SJCRH30 (cell line): ENCODE data around the gene SLC66A2. TPM values are rescaled to one million over a fixed set of nuclear protein-coding genes. Genes with fewer than 3 reads are reported as not detected.

Source experiments
- DNase-seq, 2 experiments: peaks; one replicate each; pipeline ENCODE4 v3.0.0-alpha.2; 2015 to 2020
- H3K27ac ChIP-seq: fragments of 250-450 bp; sonication (Bioruptor Pico); 2 replicates; pipeline ENCODE4 v1.5.1; 2020; ENCODE audit warnings: mild to moderate bottlenecking, moderate library complexity
- H3K27me3 ChIP-seq: fragments of 250-450 bp; sonication (Bioruptor Pico); 2 replicates; pipeline ENCODE4 v1.5.1; 2020; ENCODE audit warnings: mild to moderate bottlenecking, moderate library complexity
- H3K36me3 ChIP-seq: fragments of 250-450 bp; sonication (Bioruptor Pico); 2 replicates; pipeline ENCODE4 v1.5.1; 2020; ENCODE audit warnings: mild to moderate bottlenecking, moderate library complexity
- H3K4me1 ChIP-seq: fragments of 250-450 bp; sonication (Bioruptor Pico); 2 replicates; pipeline ENCODE4 v1.5.1; 2020; ENCODE audit warnings: mild to moderate bottlenecking, moderate library complexity
- H3K4me3 ChIP-seq: fragments of 250-450 bp; sonication (Bioruptor Pico); 2 replicates; pipeline ENCODE4 v1.5.1; 2020; ENCODE audit warnings: mild to moderate bottlenecking, moderate library complexity
- H3K9me3 ChIP-seq: fragments of 250-450 bp; sonication (Bioruptor Pico); replicated peaks from 2 replicates; pipeline ENCODE4 v1.5.1; 2020; ENCODE audit warnings: mild to moderate bottlenecking, moderate library complexity
- total RNA-seq: library from RNA; depleted of rRNA; stranded (reverse); fragments of >200 nt; shearing (Covaris generic); gene quantifications from 2 replicates; pipeline ENCODE4 v1.2.3, GENCODE V29; 2014

The SLC66A2 gene
- total RNA-seq, 1 experiment from 2014 or later = 16.3 TPM

DNA sequence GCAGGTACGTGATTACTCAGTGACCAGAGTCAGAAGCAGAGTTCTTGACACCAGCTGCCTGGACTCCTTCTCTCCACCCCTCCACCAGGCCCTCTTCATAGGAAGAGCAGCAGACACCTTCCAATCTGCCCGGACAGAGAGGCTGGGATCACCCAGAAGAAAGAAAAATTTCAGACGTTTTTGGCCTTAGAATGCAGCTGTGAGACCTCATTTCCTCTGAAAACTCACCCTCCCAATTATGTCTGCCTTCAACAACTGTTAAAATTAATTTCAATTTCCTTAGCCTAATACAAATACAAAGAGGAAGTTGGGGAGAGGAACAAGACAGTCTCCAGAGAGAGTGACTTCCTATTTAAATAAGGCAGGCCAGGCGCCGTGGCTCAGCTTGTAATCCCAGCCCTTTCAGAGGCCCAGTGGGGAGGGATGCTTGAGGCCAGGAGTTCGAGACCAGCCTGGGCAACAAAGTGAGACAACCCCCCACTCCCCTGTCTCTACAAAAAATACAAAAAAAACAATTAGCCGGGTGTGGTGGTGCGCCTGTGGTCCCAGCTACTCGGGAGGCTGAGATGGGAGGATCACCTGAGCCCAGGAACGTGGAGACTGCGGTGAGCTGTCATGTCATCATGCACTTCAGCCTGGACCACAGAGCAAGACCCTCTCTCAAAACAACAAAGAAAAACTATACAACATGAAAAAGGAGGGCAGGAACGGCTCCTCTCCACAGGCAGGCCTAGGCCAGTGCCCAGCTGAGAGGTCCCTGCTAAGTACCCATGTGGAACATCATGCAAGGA lies 1.6 kb downstream of the SLC66A2 start:
- Histone ChIP-seq H3K27ac (no peak overlapping the region), H3K36me3 (no peaks in the 10 kb centered on the region), H3K4me1 (no peaks in the 10 kb centered on the region), H3K27me3 (no peaks in the 10 kb centered on the region), H3K9me3 (no peaks in the 10 kb centered on the region), H3K4me3 (peak overlapping the region; percentile 65)
- DNase-seq = no peak

DNA sequence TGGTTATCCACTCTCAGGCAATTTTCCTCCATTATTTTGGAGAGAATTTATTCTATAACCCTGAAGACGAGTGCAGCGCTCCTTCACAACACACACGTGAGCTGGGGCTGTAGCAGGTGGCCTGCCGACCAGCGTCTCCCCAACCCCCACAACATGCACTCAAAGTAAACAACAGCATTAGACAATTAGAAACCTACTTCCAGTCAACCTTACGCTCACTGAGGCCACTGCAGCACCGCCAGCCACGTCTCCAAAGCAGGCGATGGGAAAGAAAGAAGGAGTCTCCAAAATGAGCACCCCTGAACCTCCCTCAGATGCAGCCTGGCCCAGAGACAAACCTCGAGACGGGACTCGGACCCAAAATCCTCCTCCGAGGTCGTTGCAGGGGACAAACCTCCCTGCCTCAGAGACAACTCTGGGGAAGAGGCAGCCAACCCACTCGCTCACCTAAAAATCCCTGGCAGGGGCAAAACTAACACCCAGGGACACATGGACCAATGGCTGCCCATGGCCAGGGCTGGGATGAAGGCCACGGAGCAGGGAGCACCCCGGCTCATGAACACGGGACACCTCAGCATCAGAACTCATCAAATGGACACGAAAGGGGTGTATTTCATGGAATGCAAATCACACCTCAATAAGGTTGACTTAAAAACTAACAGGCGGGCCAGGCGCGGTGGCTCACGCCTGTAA lies 2.6 kb downstream of the SLC66A2 start:
- H3K27me3 ChIP-seq = no peaks in the 10 kb centered on the region
- no peaks in the 10 kb centered on the region for H3K4me1 ChIP-seq
- no peaks in the 10 kb centered on the region for H3K36me3 ChIP-seq
- H3K4me3 ChIP-seq = no peak overlapping the region
- H3K9me3 ChIP-seq = no peaks in the 10 kb centered on the region
- no peak for DNase-seq
- no peak overlapping the region for H3K27ac ChIP-seq

DNA sequence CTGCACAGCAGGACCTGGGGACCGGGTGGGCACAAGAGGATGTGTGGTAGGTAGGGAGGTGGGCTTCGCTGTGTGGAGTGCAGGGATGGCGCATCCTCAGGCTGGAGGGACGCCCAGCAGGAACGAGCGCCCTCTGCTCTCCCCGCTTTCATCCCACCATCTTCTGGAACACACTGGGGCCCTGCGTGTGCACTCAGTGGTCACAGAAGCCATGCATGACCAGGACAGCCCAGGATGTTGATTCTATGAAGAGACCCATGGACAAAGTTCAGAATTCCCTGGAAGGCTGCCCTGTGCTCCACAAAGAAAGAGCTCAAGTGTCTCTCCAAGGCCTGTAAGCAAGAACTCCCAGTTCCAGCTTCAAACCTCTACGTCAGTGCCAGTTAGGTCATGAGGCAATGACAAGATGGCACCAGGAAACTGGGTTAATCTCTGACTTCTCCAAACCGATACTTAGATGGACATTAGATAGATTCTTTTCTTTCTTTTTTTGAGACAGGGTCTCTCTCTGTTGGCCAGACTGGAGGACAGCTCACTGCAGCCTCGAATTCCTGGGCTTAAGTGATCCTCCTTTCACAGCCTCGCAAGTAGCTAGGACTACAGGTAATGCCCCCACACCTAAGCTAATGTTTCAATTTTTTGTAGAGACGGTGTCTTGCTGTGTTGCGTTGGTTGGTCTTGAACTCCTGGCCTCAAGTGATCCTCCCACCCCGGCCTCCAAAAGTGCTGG lies 3.4 kb downstream of the SLC66A2 start:
- H3K27me3 ChIP-seq = no peaks in the 10 kb centered on the region
- no peaks in the 10 kb centered on the region for H3K36me3 ChIP-seq
- DNase-seq = no peak
- H3K9me3 ChIP-seq = no peaks in the 10 kb centered on the region
- no peak overlapping the region for H3K4me3 ChIP-seq
- no peaks in the 10 kb centered on the region for H3K4me1 ChIP-seq
- H3K27ac ChIP-seq = no peak overlapping the region

DNA sequence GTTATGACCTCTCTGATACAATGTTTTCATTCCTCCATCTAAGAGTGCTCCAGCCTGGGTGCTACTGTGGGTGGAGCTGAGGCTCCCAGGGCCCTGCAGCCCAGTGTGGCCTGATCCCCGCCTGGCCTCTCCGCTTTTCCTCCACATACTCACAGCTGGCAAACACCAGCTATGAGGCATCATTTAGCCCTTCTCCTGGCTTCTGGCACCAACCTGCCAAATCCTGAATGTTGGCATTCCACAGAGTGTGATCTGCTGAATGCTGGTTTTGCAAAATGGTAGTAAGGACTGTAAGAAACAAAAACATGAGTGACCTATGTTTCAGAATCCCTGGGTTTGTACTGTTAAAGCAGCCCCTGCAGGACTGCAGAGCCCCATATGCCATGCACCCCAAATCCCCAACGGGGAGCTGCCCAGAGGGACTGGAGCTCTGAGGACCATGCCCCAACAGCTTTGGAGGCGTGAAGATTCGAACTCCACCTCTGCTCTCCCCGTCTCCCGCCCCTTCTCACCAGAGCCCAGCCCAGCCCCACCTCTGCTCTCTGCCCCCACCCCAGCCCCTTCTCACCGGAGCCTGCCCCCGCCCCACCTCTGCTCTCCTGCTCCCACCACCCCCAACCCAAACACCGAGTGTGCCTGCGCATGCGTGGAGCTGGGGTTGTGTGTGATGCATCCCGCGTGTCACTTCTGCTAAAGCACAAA lies 4.2 kb downstream of the SLC66A2 start:
- Histone ChIP-seq H3K4me1 (no peaks in the 10 kb centered on the region), H3K36me3 (no peaks in the 10 kb centered on the region), H3K27ac (no peak overlapping the region), H3K4me3 (no peak overlapping the region), H3K9me3 (no peaks in the 10 kb centered on the region), H3K27me3 (no peaks in the 10 kb centered on the region)
- DNase-seq = no peak

DNA sequence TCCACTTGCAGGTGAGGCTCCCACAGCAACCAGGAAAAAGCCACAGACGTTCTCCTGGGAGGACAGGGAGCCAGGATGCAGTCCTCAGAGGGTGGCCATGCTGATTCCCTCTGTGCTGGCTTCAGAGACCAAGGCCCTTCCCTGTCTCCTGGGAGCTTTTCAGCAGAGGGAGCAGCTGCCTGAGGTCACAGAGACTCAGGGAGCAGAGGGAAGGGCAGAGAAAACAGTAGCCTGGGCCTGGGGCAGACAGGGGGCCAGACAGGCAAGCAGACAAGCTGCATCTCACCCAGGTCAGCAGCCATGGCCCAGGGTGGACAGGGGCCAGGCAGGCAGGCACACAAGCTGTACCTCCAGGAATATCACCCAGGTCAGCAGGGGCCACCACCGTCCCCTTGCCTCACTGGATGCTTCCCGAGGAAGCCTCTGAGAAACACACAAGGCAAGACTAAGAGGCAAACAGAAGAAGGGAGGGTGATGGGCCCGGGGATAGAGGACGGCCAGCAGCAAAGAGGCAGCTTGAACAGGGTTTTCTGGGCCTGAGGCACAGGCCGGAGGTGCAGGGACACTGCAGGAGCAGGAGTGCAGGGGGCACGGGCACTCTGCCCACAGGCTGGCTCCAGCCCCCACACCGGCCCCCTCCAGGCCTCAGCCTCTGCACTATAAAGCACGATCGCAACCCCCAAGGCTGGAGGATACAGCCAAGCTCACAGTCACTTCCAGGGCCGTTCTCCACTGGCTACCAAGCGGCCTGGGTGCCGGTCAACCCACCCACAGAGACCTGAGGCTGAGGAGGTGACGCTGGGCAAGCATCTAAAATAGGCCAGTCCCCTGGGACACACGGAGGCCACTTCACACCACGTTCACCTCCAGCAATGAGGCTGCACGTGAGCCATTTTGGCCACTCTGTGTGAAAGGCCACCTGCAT lies 6.1 kb downstream of the SLC66A2 start:
- Histone ChIP-seq H3K4me3 (no peak overlapping the region), H3K9me3 (no peaks in the 10 kb centered on the region), H3K27me3 (no peaks in the 10 kb centered on the region), H3K4me1 (no peaks in the 10 kb centered on the region), H3K36me3 (no peaks in the 10 kb centered on the region), H3K27ac (no peak overlapping the region)
- no peak for DNase-seq

DNA sequence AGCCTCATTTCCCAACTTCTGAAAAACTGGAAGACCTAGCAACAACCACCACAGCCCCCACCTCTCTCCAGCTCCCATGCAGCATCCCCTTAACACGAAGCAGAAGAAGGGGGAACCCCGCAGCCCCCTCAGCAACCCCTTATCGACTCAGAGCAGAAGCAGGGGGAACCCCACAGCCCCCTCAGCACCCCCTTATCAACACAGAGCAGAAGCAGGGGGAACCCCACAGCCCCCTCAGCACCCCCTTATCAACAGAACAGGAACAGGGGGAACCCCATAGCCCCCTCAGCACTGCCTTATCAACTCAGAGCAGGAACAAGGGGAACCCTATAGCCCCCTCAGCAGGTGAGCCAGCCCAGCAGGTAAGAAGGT lies 6.7 kb downstream of the SLC66A2 start:
- Histone ChIP-seq H3K4me1 (no peaks in the 10 kb centered on the region), H3K36me3 (no peaks in the 10 kb centered on the region), H3K9me3 (no peaks in the 10 kb centered on the region), H3K4me3 (no peak overlapping the region), H3K27ac (no peak overlapping the region), H3K27me3 (no peaks in the 10 kb centered on the region)
- DNase-seq = no peak

DNA sequence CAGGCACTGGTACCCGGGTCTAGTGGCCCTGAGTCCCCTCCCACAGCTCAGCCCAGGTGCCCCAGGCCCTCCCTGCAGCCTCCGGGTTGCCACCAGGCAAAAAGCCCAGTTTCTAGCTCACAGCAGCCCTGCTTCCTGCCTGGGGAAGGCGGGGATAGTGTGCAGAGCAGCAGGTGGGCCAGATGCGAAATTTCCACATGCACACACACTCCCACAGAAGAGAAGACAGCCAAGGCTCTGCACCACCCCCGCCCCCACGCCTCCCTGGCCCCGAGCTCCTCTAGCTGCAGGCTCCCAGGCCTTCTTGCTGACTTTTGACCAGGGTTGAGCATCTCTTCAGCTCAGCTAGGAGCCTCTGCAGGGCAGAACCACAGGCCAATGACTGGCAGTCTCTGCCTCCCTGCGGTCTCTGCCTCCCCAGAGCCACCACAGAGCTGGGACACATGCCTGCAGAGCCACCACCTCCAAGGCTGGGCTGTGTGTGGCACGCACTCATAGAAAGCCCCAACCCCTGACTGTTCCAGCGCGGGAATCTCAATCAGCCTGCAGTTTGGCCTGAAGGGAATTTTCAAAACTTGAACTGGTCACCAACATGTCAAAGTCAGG lies 7.2 kb downstream of the SLC66A2 start:
- no peak for DNase-seq
- no peaks in the 10 kb centered on the region for H3K9me3 ChIP-seq
- H3K27ac ChIP-seq = no peak overlapping the region
- H3K36me3 ChIP-seq = no peaks in the 10 kb centered on the region
- no peaks in the 10 kb centered on the region for H3K27me3 ChIP-seq
- H3K4me3 ChIP-seq = no peak overlapping the region
- no peaks in the 10 kb centered on the region for H3K4me1 ChIP-seq

DNA sequence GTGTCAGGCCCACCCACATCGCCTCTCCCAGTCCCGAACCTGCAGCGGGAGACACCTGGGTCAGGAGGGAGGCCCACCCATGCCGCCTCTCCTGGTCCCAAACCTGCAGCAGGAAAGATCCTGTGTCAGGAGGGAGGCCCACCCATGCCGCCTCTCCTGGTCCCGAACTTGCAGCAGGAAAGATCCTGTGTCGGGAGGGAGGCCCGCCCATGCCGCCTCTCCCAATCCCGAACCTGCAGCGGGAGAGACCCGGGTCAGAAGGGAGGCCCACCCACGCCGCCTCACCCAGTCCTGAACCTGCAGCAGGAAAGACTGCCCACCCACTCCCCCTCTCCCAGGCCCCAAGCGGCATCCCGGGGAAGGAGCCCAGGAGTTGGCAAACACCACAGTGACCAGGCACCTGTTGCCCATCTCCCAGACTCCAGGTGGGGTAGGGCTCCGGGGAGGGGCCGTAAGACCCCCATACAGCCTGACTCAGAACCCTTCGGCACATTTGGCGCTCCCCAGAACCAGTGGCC lies 7.8 kb downstream of the SLC66A2 start:
- no peaks in the 10 kb centered on the region for H3K36me3 ChIP-seq
- H3K4me3 ChIP-seq = no peak overlapping the region
- no peak overlapping the region for H3K27ac ChIP-seq
- no peaks in the 10 kb centered on the region for H3K27me3 ChIP-seq
- H3K4me1 ChIP-seq = no peaks in the 10 kb centered on the region
- DNase-seq = no peak
- H3K9me3 ChIP-seq = no peaks in the 10 kb centered on the region

DNA sequence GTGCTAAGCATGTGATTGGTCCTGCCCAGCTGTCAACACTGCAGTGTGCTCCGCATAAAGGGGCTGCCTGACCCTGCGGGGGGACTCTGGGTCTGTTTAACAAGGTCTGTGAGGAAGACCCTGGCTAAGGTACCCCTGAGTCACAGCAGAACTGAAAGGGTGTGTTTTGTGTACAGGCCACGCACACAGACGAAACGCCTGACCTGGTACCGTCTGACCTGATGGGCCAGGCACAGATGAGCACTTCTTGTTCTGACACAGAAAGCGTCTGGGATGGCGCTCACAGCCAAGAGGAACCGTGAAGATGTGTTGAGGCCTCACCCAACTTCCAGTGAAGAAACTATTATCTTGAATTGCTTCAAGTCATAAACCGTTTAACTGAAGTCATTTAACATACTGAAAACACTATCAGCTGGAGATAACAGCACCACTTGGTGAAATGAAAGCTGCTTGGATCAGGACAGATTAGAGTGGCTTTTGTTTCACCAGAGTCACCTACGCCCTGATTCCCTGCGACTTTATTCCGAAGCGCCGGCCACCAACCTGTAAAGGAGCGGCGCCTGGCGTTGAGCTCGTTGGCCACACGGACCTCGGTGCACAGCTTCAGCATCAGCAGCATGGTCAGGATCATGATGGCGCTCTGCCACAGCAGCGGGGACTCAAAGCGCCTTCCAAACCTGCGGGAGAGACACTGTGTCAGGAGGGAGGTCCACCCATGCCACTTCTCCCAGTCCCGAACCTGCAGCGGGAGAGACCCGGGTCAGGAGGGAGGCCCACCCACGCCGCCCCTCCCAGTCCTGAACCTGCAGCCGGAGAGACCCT lies 8.5 kb downstream of the SLC66A2 start:
- no peaks in the 10 kb centered on the region for H3K4me1 ChIP-seq
- no peaks in the 10 kb centered on the region for H3K27me3 ChIP-seq
- no peaks in the 10 kb centered on the region for H3K36me3 ChIP-seq
- no peaks in the 10 kb centered on the region for H3K9me3 ChIP-seq
- DNase-seq = no peak
- no peak overlapping the region for H3K4me3 ChIP-seq
- H3K27ac ChIP-seq = no peak overlapping the region

DNA sequence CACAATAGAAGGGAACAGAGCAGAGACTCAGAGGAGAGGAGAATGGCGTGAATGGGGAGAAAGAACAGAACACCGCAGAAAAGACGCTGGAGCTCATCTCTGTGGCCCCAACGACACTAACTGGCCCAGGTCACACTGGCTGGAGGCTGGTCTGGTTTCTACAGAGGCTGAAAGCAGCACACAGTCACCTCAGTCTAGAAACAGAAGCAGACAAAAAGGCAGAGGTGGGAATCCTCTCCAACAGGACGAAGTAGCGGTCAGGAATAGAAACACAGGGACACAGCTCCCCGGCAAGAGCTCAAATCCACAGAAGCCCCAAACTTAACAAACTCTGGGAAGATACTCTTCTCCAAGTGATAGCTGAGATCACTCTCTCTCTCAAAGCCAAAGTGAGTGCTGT lies 9.2 kb downstream of the SLC66A2 start:
- Histone ChIP-seq H3K36me3 (no peaks in the 10 kb centered on the region), H3K27ac (no peak overlapping the region), H3K9me3 (no peaks in the 10 kb centered on the region), H3K4me3 (no peak overlapping the region), H3K4me1 (no peaks in the 10 kb centered on the region), H3K27me3 (no peaks in the 10 kb centered on the region)
- no peak for DNase-seq

DNA sequence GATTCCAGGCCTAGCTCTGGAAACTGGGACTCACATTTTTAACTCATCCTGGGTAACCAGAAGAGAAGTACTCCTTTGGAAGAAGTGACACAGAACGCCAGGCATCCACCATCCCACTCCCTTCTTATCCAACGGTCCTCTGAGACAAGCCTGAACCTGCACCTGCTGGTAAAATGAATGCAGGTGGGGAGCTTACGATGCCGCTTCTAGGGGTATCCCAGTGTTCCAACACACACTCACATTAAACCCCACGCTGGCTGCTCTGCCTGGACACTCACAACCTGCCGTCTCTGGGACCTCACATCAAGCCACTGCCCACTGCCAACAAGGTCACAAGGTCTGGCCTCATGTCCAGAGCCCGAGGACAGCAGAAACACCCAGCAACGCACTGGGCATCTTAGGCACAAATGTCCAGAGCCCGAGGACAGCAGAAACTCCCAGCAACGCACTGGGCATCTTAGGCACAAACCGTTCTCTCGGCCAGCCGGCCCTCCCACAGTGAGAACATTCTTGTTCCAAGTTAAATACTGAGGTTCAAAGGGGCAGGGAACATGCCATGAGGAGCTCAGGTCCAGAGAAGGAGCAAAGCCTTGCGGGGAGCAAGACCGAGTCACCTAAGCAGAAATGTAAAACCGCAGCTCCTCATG lies 9.9 kb downstream of the SLC66A2 start:
- no peaks in the 10 kb centered on the region for H3K9me3 ChIP-seq
- H3K4me3 ChIP-seq = no peak overlapping the region
- DNase-seq = no peak
- H3K27ac ChIP-seq = no peak overlapping the region
- H3K4me1 ChIP-seq = no peaks in the 10 kb centered on the region
- H3K27me3 ChIP-seq = no peaks in the 10 kb centered on the region
- no peaks in the 10 kb centered on the region for H3K36me3 ChIP-seq

DNA sequence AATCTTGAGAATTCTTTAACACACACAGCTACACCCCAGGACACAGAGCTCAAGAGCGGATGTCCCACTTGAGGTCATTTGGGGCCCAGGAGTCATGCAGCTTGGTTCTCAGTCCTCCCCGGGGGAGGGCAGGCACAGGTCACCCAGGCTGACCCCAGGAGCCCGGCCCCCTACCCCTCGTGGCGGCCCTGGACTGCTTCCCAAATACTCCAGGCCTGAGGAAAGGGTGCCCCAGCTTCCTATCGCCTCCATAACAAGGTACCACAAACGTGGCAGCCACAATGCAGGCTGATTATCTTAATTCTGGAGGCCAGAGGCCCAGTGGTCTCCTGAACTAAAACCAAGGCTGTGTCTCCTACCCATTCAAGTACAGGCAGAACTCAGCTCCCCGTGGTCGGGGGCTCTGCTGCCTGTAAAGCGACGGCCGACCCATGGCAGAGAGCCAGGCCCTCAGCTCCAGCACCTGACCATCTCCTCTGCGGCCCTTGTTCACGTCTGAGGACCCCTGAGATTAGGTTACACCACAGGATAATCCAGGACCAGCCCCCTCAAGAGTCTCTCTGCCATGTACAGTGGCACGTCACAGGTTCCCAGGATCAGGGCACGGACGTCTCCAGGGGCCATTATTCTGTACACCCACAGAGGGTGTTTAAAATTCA lies 10.5 kb downstream of the SLC66A2 start:
- Histone ChIP-seq H3K9me3 (no peaks in the 10 kb centered on the region), H3K27me3 (no peaks in the 10 kb centered on the region), H3K27ac (no peak overlapping the region), H3K36me3 (no peaks in the 10 kb centered on the region), H3K4me3 (no peak overlapping the region), H3K4me1 (no peaks in the 10 kb centered on the region)
- no peak for DNase-seq
